NCI-H510A treated with DMSO at 0.1 percent for 48 hours (cell line): ENCODE results near the gene LRRC71.
"Not testable (repeated sequence)": the region's sequence is repeated elsewhere in the genome, so short reads cannot be mapped to it uniquely, and the experiment has no call there.

ENCODE experiments used
- DNase-seq: peaks from one replicate; lab custom pipeline; 2025; lab: John Stamatoyannopoulos, UW

The LRRC71 gene

DNA sequence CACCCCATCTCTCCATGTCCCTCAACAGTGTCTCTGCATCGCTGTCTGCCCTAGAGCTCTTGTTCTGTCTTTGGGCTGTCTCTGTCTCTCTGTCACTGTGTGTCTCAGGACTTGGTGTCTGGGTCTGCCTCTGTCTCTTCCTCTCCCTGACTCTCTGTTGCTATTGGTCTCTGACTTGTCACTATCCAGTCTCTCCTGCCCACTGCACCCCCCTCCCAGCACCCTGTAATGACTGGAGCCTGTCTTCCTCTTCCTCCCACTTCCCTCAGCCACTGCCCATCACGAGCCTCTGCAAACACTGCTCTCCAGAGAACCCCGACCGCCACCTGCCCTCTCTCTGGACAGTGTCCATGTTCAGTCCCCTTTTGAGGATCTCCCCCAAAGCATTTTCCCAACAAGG is 14.8 kb upstream of the LRRC71 start:
- DNase-seq: no peak

DNA sequence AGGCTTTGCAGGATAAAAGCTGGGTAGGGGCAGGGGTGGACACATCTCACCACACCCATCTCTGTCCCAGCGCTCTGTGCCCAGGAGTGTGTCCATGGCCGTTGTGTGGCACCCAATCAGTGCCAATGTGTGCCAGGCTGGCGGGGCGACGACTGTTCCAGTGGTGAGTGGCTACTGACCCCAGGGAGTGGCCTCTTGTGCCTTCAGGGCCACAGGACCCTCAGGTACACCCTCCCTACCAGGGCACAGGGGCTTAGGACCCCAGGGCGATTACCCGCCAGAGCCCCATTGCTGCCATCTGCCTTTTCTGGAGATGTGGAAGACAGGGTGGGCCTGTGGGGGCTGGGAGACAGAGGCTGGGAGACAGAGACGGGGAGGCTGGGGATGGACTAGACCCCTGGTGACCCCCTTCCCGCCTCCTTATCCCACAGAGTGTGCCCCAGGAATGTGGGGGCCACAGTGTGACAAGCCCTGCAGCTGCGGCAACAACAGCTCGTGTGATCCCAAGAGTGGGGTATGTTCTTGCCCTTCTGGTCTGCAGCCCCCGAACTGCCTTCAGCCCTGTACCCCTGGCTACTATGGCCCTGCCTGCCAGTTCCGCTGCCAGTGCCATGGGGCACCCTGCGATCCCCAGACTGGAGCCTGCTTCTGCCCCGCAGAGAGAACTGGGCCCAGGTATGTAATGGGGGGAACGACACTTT is 14.1 kb upstream of the LRRC71 start:
- DNase-seq: no peak

DNA sequence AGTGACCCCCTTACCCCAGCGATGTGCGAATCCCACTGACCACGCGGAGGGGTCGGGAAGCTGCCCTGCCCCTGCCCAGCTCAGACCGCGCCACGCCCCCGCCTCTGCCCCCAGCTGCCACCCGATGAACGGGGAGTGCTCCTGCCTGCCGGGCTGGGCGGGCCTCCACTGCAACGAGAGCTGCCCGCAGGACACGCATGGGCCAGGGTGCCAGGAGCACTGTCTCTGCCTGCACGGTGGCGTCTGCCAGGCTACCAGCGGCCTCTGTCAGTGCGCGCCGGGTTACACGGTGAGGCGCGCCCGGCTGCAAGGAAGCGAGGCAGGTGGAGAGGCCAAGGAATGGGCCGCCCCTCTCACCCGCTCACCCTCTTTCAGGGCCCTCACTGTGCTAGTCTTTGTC is 11.9 kb upstream of the LRRC71 start:
- no peak for DNase-seq

DNA sequence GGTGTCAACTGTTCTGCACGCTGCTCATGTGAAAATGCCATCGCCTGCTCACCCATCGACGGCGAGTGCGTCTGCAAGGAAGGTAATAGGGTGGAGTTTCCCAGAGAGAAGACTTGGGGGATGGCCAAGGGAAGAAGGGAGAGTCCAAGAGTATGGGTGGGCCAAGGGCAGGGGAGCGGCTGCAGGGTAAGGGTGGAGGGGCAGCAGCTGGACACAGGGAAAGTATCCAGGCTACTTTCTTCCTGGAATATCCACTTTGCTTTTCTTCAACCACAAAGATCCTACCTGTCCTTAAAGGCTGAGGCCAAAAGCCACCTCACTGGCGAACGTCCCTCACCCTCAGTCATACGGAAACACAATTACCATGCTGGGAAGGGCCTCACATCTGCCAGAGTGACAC is 11.5 kb upstream of the LRRC71 start:
- DNase-seq: no peak

DNA sequence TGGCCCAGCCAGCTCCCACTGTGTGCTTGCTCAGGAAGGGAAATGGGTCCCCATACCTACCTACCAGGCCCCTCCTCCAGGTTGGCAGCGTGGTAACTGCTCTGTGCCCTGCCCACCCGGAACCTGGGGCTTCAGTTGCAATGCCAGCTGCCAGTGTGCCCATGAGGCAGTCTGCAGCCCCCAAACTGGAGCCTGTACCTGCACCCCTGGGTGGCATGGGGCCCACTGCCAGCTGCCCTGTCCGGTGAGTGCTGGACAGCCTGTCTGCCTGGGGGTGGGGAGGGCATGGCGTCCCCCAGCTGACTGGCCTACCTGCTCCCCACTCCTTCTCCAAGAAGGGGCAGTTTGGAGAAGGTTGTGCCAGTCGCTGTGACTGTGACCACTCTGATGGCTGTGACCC is 10.8 kb upstream of the LRRC71 start:
- DNase-seq: no peak

DNA sequence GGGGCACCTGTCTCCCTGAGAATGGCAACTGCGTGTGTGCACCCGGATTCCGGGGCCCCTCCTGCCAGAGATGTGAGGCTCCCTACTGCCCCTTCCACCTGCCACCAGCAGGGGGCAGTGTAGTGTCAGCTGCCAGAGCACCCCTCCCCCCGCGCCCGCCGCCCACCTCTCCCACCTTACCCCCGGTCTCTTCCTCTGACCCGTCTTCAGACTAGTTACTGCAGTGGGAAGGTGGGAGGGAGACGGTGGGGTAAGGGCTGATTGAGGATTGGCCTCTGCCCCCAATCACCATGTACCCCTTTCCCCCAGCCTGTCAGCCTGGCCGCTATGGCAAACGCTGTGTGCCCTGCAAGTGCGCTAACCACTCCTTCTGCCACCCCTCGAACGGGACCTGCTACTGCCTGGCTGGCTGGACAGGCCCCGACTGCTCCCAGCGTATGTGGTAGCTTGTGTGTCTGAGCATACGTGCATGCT is 10.1 kb upstream of the LRRC71 start:
- peak; percentile 5 for DNase-seq

DNA sequence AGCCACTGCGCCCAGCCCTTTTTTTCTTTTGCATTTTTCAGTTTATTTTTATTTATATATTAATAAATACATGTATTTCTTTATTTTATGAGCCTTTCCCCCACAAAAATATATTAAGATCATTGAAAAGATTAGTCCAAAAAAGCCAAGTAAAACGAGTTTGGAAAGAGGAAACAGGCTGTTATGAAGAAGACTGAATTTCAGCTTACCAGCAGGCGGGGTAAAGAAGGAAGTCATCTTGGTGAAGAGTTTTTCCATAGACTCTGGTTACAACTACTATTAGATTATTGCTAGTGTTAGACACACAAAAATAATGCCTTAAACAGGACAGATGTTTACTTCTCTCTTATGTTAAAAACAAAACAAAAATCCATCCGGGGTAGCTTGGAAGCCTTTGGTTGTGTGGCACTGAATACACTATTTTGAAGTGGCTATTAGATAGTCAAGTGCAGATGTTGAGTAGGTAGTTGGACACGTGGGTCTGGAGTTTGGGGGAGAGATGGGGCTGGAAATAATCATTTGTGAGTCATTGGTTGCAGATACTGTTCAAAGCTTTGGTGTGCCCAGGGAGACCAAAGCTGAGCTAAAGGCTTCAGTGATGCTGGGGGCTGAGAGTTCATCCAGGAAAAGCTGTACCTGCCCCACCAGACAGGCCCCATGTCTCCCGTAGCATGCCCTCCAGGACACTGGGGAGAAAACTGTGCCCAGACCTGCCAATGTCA is 8.7 kb upstream of the LRRC71 start:
- peak; percentile 44 for DNase-seq

DNA sequence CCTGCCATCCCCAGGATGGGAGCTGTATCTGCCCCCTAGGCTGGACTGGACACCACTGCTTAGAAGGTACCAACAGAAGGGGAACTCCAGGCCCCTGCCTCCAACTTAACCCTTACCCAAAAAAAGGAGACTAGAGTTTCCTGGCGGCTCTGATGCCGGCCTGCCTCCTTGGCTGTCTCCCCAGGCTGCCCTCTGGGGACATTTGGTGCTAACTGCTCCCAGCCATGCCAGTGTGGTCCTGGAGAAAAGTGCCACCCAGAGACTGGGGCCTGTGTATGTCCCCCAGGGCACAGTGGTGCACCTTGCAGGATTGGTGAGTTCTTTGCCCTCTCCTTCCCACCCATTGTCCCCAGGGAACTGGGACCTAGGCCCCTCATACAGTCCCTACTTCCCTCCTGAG is 8.1 kb upstream of the LRRC71 start:
- no peak for DNase-seq

DNA sequence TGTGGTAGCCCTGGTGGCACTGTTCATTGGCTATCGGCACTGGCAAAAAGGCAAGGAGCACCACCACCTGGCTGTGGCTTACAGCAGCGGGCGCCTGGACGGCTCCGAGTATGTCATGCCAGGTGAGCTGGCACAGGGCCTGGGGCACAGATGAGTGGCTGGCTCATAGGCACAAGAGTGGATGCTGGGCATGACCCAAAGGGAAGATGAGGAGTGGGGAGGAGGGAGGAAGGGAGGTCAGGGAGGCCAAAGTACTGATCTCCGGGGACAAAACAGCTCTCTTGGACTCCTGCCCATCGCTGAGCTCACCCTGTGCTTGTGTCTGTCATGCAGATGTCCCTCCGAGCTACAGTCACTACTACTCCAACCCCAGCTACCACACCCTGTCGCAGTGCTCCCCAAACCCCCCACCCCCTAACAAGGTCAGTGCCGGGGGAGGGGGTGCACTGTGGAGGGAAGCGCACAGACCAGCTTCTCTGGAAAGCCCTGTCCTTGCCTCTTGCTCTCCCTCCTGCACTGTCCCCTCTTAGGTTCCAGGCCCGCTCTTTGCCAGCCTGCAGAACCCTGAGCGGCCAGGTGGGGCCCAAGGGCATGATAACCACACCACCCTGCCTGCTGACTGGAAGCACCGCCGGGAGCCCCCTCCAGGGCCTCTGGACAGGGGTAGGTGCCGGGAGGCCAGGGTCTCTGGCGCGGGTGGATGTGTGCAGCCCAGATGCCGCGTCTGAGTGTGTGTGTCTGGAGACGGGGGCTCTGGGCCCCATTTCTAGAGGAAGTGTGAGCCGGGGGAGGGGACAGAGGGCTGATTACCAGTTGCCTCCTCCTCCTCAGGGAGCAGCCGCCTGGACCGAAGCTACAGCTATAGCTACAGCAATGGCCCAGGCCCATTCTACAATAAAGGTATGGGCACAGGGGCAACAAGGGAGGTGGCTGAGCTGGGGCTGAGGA is 7.3 kb upstream of the LRRC71 start:
- DNase-seq: no peak

DNA sequence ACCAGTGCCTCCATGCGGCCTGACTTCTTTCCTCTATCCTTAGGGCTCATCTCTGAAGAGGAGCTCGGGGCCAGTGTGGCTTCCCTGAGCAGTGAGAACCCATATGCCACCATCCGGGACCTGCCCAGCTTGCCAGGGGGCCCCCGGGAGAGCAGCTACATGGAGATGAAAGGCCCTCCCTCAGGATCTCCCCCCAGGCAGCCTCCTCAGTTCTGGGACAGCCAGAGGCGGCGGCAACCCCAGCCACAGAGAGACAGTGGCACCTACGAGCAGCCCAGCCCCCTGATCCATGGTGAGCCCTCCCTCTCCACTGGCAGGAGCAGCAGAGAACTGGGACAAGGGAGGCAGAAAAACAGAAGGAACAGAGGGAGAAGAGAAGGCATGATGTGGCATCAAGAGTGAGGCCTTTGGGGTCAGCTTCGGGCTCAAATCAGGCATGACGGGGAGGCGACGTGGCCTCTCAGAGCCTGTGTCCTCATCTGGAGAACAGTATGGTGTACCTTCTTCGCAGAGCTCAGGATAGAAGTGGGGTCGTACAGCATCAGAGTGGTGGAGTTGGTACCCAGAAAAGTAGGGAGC is 6.5 kb upstream of the LRRC71 start:
- no peak for DNase-seq

DNA sequence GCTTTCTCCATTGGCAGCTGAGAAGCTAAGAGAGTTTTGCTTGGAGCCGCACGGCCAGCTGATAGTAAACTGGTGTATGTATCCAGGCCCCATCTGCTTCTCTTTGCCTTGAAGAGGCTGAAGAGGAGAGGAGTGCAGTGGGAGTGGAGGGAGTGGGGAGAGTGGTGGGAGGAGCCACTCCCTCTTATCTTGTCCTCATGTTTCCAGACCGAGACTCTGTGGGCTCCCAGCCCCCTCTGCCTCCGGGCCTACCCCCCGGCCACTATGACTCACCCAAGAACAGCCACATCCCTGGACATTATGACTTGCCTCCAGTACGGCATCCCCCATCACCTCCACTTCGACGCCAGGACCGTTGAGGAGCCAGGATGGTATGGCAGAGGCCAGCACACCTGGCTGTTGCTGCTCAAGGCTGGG is 6.0 kb upstream of the LRRC71 start:
- peak; percentile 70 for DNase-seq

DNA sequence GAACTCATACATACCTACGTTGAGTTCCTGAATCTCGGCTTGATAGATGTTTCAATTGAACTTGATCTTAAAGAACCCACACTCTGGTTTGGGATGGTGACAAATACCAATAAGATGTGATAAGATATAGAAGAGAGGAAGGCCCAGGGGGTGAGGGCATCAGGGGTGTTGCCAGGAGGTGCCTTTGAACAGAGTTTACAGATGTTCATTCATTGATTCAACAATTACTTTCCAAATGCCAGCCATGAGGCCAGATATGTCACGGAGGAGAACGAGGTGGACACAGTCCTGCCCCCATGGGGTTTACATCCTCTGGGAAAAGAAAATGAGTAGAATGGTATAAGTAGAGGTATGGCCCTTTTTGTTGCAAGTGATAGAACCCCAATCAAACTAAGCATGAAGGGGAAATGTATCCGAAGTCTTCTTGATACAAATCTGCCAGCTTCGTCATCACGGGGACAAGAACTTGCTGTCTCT is 659 bp downstream of the LRRC71 start:
- DNase-seq: no peak

DNA sequence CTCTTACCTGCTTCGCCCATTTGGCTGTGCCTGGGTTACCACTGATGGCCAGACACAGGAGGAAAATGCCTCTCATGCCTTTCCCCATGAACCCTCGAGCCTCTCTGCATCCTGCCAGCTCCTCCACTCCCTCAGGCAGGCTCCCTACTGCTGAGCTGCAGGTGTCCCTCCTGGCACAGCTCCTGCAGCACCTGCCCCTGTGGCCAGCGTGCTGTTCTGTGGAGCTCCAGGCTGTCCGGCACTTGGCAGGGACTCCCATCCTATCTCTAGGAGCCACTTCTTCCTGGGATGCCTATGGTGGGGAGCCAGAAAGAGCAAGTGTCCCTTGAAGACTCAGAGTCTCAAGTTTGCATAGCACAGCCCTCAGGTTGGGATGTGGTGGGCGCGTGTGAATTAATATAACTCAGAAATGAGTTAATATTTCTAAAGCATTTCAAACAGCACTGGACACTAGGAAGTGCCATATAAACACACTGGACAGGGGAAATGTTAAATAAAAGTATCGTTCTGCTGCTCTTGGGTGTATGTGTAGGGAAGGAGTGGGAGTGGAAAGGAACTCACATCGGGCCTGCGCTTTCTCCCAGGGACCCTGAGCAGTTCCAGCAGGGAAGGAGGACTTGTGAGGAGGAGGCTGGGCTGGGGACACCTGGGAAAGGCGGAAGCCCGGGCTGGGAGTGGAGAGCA is 2.7 kb downstream of the LRRC71 start:
- peak; percentile 40 for DNase-seq

DNA sequence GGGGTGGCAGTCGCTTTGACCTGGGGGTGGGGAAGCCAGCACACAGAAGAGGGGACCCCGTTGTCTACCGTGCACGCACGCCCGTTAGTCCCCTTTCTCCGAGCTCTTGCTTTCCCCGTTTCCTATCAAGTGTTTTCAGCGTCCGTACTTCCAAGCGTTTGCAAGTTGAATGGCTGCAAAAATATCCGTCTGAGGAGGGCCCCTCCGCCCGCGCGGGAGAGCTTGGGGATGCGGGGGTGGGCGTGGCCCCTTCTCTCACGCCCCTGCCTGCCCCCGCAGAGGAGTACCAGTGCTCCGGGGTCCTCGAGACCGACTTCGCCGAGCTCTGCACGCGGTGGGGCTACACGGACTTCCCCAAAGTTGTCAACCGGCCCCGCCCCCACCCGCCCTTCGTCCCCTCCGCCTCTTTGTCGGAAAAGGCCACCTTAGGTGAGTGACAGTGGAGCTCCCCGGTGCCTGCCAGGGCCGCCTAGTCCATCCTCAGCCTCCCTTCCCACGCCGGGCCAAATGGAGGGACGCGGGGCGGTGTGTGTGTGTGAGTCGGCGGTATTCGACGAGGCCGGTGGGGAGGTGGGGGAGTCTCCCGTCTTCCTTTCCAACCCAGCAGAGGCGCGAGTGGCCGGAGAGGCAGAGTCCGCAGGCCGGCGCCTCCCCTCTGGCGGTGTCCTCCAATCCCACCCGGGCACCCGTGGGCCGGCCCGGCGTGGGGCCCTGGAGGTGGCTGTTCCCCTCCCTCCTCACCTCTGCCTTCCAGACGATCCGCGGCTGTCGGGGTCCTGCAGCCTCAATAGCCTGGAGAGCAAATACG is 3.4 kb downstream of the LRRC71 start:
- DNase-seq: no peak

DNA sequence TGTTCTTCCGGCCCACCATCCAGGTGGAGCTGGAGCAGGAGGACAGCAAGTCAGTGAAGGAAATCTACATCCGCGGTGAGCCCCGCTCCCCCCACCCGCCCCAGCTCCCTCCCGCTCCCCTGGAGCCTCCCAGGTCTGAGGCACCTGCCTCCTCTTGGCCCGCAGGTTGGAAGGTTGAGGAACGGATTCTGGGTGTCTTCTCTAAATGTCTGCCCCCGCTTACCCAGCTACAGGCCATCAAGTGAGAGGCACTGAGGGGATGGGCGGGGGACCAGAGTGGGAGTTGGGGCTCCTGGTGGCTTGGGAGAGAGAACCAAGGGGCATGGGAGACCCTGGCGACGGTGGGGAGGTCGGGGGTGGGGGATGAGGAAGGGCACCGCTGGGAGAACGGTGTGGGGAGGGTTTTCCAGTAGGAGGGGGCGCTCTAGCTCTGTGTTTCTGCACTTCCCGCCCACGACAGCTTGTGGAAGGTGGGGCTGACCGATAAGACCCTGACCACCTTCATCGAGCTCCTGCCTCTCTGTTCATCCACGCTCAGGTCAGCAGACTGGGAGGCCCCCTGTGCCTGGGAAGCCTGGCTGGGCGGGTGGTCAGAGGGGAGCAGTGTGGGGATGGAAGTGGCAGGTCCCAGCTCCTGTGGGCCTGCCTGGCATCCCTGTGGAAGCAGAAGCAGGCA is 4.2 kb downstream of the LRRC71 start:
- no peak for DNase-seq

DNA sequence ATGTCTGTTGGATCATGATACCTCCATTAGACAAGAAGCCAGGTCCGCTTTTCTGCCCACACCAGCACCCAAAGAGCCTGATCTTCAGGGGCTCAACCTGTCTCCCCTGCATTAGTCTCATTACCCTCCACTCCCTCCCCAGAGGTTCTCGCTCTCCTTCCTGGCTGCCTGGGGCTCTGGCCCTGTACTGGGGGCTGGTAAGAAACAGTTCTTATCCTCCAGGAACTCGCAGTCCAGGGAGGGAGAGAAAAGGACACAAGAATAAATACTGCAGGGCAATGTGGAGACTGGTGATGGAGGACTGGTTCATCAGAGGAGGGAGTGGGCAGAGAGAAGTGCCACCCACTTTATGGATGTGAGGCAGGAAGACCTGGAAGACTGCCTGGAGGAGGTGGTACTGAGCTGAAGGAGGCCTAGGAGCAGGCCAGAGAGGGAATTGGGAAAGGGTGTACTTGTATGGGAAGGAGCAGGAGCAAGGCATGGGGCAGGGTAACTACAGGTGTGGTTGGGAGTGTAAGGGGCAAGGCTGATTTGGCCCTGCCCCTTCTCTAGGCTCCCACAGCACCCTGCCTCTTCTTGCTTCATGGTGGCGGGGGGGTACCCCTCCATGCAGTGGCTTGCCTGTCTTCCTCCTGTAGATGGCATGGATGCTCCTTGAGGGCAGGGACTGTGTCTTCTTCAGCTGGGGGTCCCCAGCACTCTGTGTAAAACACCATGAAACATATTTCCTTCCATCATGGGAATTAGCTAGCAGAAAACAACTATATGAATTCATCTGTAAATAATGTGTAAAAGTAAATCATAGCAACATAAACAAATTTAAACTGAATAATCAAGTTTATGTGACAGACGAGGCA is 5.0 kb downstream of the LRRC71 start:
- DNase-seq: no peak

DNA sequence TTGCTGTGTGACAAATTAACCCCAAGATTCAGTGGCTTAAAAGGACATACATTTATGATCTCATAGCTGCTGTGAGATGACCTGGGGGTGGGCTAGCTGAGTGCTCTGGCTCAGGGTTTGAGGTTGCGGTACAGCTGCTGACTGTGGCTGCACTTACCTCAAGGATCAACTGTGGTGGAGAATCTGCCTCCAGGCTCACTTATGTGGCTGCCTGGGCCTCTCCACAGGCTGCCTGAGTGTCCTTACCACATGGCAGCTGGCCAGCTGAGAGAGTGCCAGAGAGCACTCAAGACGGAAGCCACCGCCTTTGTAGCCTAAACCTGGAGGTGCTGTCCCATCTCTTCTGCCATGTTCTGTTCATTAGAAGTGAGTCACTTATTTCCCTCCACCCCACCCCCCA is 5.7 kb downstream of the LRRC71 start:
- peak; percentile 45 for DNase-seq

DNA sequence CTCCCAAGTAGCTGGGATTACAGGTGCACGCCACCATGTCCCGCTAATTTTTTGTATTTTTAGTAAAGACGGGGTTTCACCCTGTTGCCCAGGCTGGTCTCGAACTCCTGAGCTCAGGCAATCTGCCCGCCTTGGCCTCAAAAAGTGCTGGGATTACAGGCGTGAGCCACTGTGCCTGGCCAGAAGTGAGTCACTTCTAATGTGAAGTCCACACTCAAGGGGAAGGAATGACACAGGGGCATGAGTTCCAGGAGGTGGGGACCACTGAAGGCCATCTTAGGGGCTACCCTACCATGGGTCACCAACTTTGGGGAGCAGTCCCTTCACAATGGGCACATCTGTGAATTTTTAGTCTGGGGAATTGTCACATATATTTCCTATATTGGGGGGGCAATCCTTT is 6.3 kb downstream of the LRRC71 start:
- not testable (repeated sequence) for DNase-seq
